ENCODE results near the gene CEACAM8.
"Not testable (repeated sequence)": the region's sequence is repeated elsewhere in the genome, so short reads cannot be mapped to it uniquely, and the experiment has no call there.

The CEACAM8 gene

GRCh38 chr19:42558450-42559150 is 36.1 kb downstream of the CEACAM8 start:
- Histone ChIP-seq H3K27me3 (replicated peaks; ENCODE audit: control insufficient read depth, insufficient read depth, low read length) (no peaks in the 10 kb centered on the region; the same call in 1 of the 2 replicates), H3K4me3 (replicated peaks; ENCODE audit: low read depth, low read length) (no peak overlapping the region), H3K36me3 (ENCODE audit: control insufficient read depth, insufficient read depth, low read length) (no peaks in the 10 kb centered on the region)
- DNase-seq (ENCODE audit: extremely low read depth, insufficient read length), result no peak
- no peak for TF ChIP-seq CTCF (IDR thresholded peaks at IDR 0.05; ENCODE audit: insufficient read depth, low read length, poor library complexity, severe bottlenecking)

- not testable (repeated sequence) for H3K36me3 ChIP-seq (ENCODE audit: control insufficient read depth, insufficient read depth, low read length); H3K4me3 ChIP-seq (replicated peaks; ENCODE audit: low read depth, low read length); DNase-seq (ENCODE audit: extremely low read depth, insufficient read length); H3K27me3 ChIP-seq (replicated peaks; ENCODE audit: control insufficient read depth, insufficient read depth, low read length)
Measured at GRCh38 chr19:42557386-42557871, 37.3 kb downstream of the CEACAM8 start.

GRCh38 chr19:42555801-42556200 is 38.9 kb downstream of the CEACAM8 start:
- H3K27me3 ChIP-seq (replicated peaks; ENCODE audit: control insufficient read depth, insufficient read depth, low read length), result no peaks in the 10 kb centered on the region; the same call in 1 of the 2 replicates
- DNase-seq (ENCODE audit: extremely low read depth, insufficient read length), result no peak
- H3K36me3 ChIP-seq (ENCODE audit: control insufficient read depth, insufficient read depth, low read length), result no peaks in the 10 kb centered on the region
- no peak for TF ChIP-seq CTCF (IDR thresholded peaks at IDR 0.05; ENCODE audit: insufficient read depth, low read length, poor library complexity, severe bottlenecking)
- H3K4me3 ChIP-seq (replicated peaks; ENCODE audit: low read depth, low read length), result no peak overlapping the region

- no peak for TF ChIP-seq CTCF (IDR thresholded peaks at IDR 0.05; ENCODE audit: insufficient read depth, low read length, poor library complexity, severe bottlenecking)
- no peak for DNase-seq (ENCODE audit: extremely low read depth, insufficient read length)
Measured at GRCh38 chr19:42555317-42555716, 39.4 kb downstream of the CEACAM8 start.

GRCh38 chr19:42554046-42554575 is 40.6 kb downstream of the CEACAM8 start:
- Histone ChIP-seq H3K27me3 (replicated peaks; ENCODE audit: control insufficient read depth, insufficient read depth, low read length) (no peaks in the 10 kb centered on the region), H3K4me3 (replicated peaks; ENCODE audit: low read depth, low read length) (no peak overlapping the region), H3K36me3 (ENCODE audit: control insufficient read depth, insufficient read depth, low read length) (no peaks in the 10 kb centered on the region)
- TF ChIP-seq CTCF (IDR thresholded peaks at IDR 0.05; ENCODE audit: insufficient read depth, low read length, poor library complexity, severe bottlenecking), result no peak
- no peak for DNase-seq (ENCODE audit: extremely low read depth, insufficient read length)

More at GRCh38 chr19:42555317-42555716, 39.4 kb downstream of the CEACAM8 start:
- Histone ChIP-seq H3K36me3 (ENCODE audit: control insufficient read depth, insufficient read depth, low read length) (no peaks in the 10 kb centered on the region), H3K4me3 (replicated peaks; ENCODE audit: low read depth, low read length) (no peak overlapping the region), H3K27me3 (replicated peaks; ENCODE audit: control insufficient read depth, insufficient read depth, low read length) (no peaks in the 10 kb centered on the region; the same call in 1 of the 2 replicates)

- H3K4me3 ChIP-seq (replicated peaks; ENCODE audit: low read depth, low read length), result no peak overlapping the region
- H3K36me3 ChIP-seq (ENCODE audit: control insufficient read depth, insufficient read depth, low read length), result no peaks in the 10 kb centered on the region
- no peak for DNase-seq (ENCODE audit: extremely low read depth, insufficient read length)
- TF ChIP-seq CTCF (IDR thresholded peaks at IDR 0.05; ENCODE audit: insufficient read depth, low read length, poor library complexity, severe bottlenecking), result no peak
- H3K27me3 ChIP-seq (replicated peaks; ENCODE audit: control insufficient read depth, insufficient read depth, low read length), result no peaks in the 10 kb centered on the region
Measured at GRCh38 chr19:42553292-42554045, 41.3 kb downstream of the CEACAM8 start.

All from GM06990 (cell line).